Astrocyte of the cerebellum (primary cell): ENCODE results near the gene ANKS1B.

ENCODE experiments used
- DNase-seq: peaks from one replicate; pipeline ENCODE4 v3.0.0-alpha.2; 2011; ENCODE audit warnings: low read depth
- H3K4me3 ChIP-seq: 2 replicates; pipeline ENCODE4 v1.5.1; 2011; ENCODE audit warnings: mild to moderate bottlenecking, low read depth, low read length, moderate library complexity
- CTCF ChIP-seq: IDR thresholded peaks from 2 replicates; pipeline ENCODE4 v1.5.1; 2012; ENCODE audit warnings: low read length, low read depth, moderate library complexity, mild to moderate bottlenecking; ENCODE audit errors: missing control alignments
- in situ Hi-C: cut with HindIII; loops from 2 replicates; pipeline ENCODE4 v1.10.0; 2017; ENCODE audit warnings: low sequenced_read_pairs

ANKS1B gene

GRCh38 chr12:99201906-99202645 lies 782.7 kb downstream of the ANKS1B start:
- no peak for TF ChIP-seq CTCF
- in situ Hi-C loops = no loop called here
- no peak overlapping the region for H3K4me3 ChIP-seq
- no peak for DNase-seq

- TF ChIP-seq CTCF = no peak
- no peak for DNase-seq
- in situ Hi-C loops = no loop called here
- H3K4me3 ChIP-seq = no peak overlapping the region
These were observed 783.9 kb downstream of the ANKS1B start for GRCh38 chr12:99200711-99201384.

GRCh38 chr12:99195474-99195873 lies 789.3 kb downstream of the ANKS1B start:
- no peak overlapping the region for H3K4me3 ChIP-seq
- in situ Hi-C loops = no loop called here
- no peak for TF ChIP-seq CTCF
- no peak for DNase-seq

GRCh38 chr12:99192489-99192888 lies 792.2 kb downstream of the ANKS1B start:
- DNase-seq = no peak
- no peak overlapping the region for H3K4me3 ChIP-seq
- in situ Hi-C loops = no loop called here
- no peak for TF ChIP-seq CTCF

GRCh38 chr12:99176871-99177270 lies 807.9 kb downstream of the ANKS1B start:
- DNase-seq = no peak
- TF ChIP-seq CTCF = no peak
- H3K4me3 ChIP-seq = no peak overlapping the region
- in situ Hi-C loops = no loop called here

GRCh38 chr12:99170461-99170860 lies 814.3 kb downstream of the ANKS1B start:
- no peak overlapping the region for H3K4me3 ChIP-seq
- DNase-seq = no peak
- TF ChIP-seq CTCF = no peak
- in situ Hi-C loops = no loop called here
